Central memory CD4-positive, alpha-beta T cell (primary cell): ENCODE measurements around the gene ROS1.
A peak's percentile ranks its signal among the peaks of the same experiment; 100 is the strongest.
"Not testable (repeated sequence)": the region's sequence is repeated elsewhere in the genome, so short reads cannot be mapped to it uniquely, and the experiment has no call there.

Experiments
- DNase-seq: peaks from one replicate; pipeline ENCODE4 v3.0.0; 2022
- total RNA-seq, 3 experiments: gene quantifications; one replicate each; lab custom pipeline; 2026; lab: John Stamatoyannopoulos, UW

Gene ROS1
- total RNA-seq, result 0 reads per million in 3 experiments

GRCh38 chr6:117425431-117426153, at the start of gene ROS1:
ROS1 (minus strand) TSS chr6:117425942; CDS start chr6:117425656, 286 bp downstream.
- no peak for DNase-seq

GRCh38 chr6:117473401-117473800, 47.7 kb upstream of the ROS1 start:
- no peak for DNase-seq

- DNase-seq, result no peak
Observed at GRCh38 chr6:117472667-117473066, 46.9 kb upstream of the ROS1 start.

- DNase-seq, result no peak
Observed at GRCh38 chr6:117469791-117470190, 44.0 kb upstream of the ROS1 start.

- DNase-seq, result no peak
Observed at GRCh38 chr6:117469356-117469755, 43.6 kb upstream of the ROS1 start.

GRCh38 chr6:117468527-117468926, 42.8 kb upstream of the ROS1 start:
- not testable (repeated sequence) for DNase-seq

- no peak for DNase-seq
Observed at GRCh38 chr6:117467876-117468275, 42.1 kb upstream of the ROS1 start.

GRCh38 chr6:117465691-117466090, 39.9 kb upstream of the ROS1 start:
- no peak for DNase-seq

- DNase-seq, result no peak
Observed at GRCh38 chr6:117464700-117465099, 39.0 kb upstream of the ROS1 start.

- no peak for DNase-seq
Observed at GRCh38 chr6:117463762-117464665, 38.3 kb upstream of the ROS1 start.

GRCh38 chr6:117459204-117459944, 33.6 kb upstream of the ROS1 start:
- DNase-seq, result no peak

GRCh38 chr6:117456998-117457397, 31.3 kb upstream of the ROS1 start:
- no peak for DNase-seq

- no peak for DNase-seq
Observed at GRCh38 chr6:117456250-117456649, 30.5 kb upstream of the ROS1 start.

- no peak for DNase-seq
Observed at GRCh38 chr6:117451671-117452070, 25.9 kb upstream of the ROS1 start.

GRCh38 chr6:117449549-117450439, 24.1 kb upstream of the ROS1 start:
- peak; percentile 54 for DNase-seq

- DNase-seq, result no peak
Observed at GRCh38 chr6:117448732-117449485, 23.2 kb upstream of the ROS1 start.

GRCh38 chr6:117448011-117448410, 22.3 kb upstream of the ROS1 start:
- DNase-seq, result no peak

- DNase-seq, result no peak
Observed at GRCh38 chr6:117446861-117447260, 21.1 kb upstream of the ROS1 start.

- no peak for DNase-seq
Observed at GRCh38 chr6:117444600-117444999, 18.9 kb upstream of the ROS1 start.

GRCh38 chr6:117442313-117442712, 16.6 kb upstream of the ROS1 start:
- DNase-seq, result not testable (repeated sequence)

- DNase-seq, result no peak
Observed at GRCh38 chr6:117441824-117442264, 16.1 kb upstream of the ROS1 start.
